Activated naive CD4-positive, alpha-beta T cell treated with anti-CD3 and anti-CD28 coated beads, Interleukin-2, amount 10 ng/mL, durations not matched to agents 7 days and 5 days (primary cell): ENCODE measurements around the gene CANX.

Experiments used
- CTCF ChIA-PET: fragments of 350-600 bp; sonication (Branson Sonifier 250); formaldehyde crosslinking; loops from one replicate; lab custom pipeline; 2021; ENCODE audit warnings: antibody characterized with exemption; lab: Charles Lee
- DNase-seq: peaks from one replicate; pipeline ENCODE4 v3.0.0-alpha.2; 2020
- H3K27ac Mint-ChIP-seq: one replicate; pipeline ENCODE4 v1.8.0; 2021; ENCODE audit warnings: mild to moderate bottlenecking, moderate library complexity, mixed read lengths
- H3K27me3 Mint-ChIP-seq: one replicate; pipeline ENCODE4 v1.8.0; 2021; ENCODE audit warnings: mild to moderate bottlenecking, mixed read lengths
- H3K36me3 Mint-ChIP-seq: one replicate; pipeline ENCODE4 v1.8.0; 2021; ENCODE audit warnings: mixed read lengths
- H3K4me1 Mint-ChIP-seq: one replicate; pipeline ENCODE4 v1.8.0; 2021; ENCODE audit warnings: mixed read lengths
- H3K4me3 Mint-ChIP-seq: one replicate; pipeline ENCODE4 v1.8.0; 2021; ENCODE audit warnings: mild to moderate bottlenecking, moderate library complexity, mixed read lengths
- H3K9me3 Mint-ChIP-seq: one replicate; pipeline ENCODE4 v1.8.0; 2021; ENCODE audit warnings: mixed read lengths

The CANX gene

DNA sequence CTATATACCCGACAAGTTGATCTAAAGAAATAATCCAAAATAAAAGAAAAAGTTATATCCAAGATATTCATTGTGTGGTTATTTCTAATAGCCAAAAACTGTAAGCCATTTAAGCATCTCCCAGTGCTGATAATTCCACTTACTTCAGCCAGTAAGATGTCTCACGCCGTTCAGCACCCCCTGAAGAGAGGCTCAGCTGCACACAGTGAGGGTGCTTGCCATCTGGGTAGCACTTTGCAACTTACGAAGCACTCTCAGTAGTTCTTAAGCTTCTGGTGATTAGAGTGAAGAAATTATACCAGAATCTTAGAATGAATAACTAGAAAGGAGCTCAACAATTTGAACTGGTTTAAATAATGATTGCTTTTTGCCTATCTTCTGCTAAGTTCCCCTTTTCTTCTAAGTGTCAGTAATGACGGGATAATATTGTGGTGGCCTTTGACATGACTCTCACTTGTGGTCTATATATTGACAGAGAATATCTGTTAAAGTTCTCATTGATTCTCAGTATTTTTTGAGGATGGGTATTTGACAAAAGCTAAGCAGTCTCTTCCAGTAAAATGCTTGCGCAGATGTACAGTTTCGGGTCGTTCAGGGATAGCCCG lies 68.8 kb downstream of the CANX start:
- no peaks in the 10 kb centered on the region for H3K27me3 Mint-ChIP-seq
- CTCF ChIA-PET = interaction anchor here (0.9 to 1.2 kb wide), 2 partner anchors 17 to 69 kb away, joined by 3 to 4 read pairs; no protein-coding TSS in a partner anchor
- H3K9me3 Mint-ChIP-seq = no peaks in the 10 kb centered on the region
- H3K4me1 Mint-ChIP-seq = peaks cover 18% of the 10 kb centered on the region
- no peak for DNase-seq
- H3K36me3 Mint-ChIP-seq = peaks cover 40% of the 10 kb centered on the region
- no peak overlapping the region for H3K4me3 Mint-ChIP-seq
- no peak overlapping the region for H3K27ac Mint-ChIP-seq

DNA sequence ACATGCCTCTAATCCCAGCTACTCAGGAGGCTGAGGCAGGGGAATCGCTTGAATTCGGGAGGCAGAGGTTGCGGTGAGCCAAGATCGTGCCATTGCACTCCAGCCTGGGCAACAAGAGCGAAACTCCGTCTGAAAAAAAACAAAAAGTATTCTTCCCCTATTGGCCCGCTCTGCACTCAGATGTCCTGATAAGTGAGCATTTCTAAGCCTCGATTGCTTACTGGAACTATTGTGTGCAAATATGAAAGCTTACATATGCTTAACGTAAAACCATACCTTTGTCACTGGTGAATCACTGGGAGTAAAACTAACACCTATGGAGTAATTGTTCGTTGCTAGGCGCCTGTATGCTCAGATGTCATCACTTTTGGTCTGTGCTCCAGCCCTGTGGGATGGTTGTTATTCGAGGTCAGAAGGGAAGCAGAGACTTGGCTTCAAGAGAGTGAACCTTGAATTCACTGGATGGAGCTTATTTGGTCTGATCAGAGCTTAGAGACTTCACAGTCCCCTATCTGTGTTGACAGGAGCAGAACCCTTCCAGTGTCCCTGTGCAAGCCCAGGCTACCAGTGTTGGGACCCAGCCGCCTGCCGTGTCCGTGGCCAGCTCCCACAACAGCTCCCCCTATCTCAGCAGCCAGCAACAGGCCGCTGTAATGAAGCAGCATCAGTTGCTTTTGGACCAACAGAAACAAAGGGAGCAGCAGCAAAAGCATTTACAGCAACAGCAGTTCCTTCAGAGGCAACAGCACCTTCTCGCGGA lies 69.7 kb downstream of the CANX start:
- CTCF ChIA-PET = no interaction called here
- Mint-ChIP-seq H3K27ac (no peak overlapping the region), H3K27me3 (no peaks in the 10 kb centered on the region), H3K4me3 (no peak overlapping the region), H3K9me3 (no peaks in the 10 kb centered on the region), H3K4me1 (peaks cover 9% of the 10 kb centered on the region), H3K36me3 (peaks cover 44% of the 10 kb centered on the region)
- no peak for DNase-seq

DNA sequence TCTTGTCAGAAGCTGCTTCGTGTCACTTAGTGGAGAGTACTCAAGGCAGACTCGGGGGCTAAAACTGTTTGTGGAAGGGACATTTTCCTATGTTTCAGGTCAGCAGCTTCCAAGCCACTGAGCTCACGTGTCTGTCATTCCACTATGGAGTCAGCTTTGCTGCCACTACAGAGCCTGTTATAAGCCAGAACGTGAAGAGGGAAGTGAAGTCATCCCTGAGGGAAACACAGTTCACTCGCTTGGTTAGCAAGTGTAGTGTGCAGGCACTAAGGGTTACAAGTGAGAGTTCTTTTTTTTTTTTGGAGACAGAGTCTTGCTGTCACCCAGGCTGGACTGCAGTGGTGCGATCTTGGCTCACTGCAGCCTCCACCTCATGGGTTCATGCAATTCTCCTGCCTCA lies 70.5 kb downstream of the CANX start:
- Mint-ChIP-seq H3K36me3 (peaks cover 49% of the 10 kb centered on the region), H3K27ac (no peak overlapping the region), H3K4me1 (peaks cover 6% of the 10 kb centered on the region), H3K27me3 (no peaks in the 10 kb centered on the region), H3K9me3 (no peaks in the 10 kb centered on the region), H3K4me3 (no peak overlapping the region)
- CTCF ChIA-PET = no interaction called here
- DNase-seq = no peak

DNA sequence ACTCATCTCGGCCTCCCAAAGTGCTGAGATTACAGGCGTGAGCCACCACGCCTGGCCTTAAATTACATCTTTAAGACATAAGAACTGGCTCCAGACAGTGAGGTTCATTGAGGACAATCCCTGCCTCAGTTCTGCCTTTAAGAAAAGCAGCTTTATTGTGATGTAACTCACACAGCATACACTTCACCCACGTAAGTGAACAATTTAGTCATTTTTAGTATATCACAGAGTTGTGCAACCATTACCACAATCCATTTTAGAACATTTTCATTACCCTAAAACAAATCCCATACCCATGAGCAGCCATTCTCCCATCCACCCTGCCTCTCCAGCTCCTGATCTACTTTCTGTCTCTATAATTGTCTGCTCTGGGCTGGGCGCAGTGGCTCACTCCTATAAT lies 71.0 kb downstream of the CANX start:
- CTCF ChIA-PET = no interaction called here
- Mint-ChIP-seq H3K4me3 (no peak overlapping the region), H3K27me3 (no peaks in the 10 kb centered on the region), H3K36me3 (peaks cover 52% of the 10 kb centered on the region), H3K9me3 (no peaks in the 10 kb centered on the region), H3K27ac (no peak overlapping the region), H3K4me1 (peaks cover 6% of the 10 kb centered on the region)
- no peak for DNase-seq

DNA sequence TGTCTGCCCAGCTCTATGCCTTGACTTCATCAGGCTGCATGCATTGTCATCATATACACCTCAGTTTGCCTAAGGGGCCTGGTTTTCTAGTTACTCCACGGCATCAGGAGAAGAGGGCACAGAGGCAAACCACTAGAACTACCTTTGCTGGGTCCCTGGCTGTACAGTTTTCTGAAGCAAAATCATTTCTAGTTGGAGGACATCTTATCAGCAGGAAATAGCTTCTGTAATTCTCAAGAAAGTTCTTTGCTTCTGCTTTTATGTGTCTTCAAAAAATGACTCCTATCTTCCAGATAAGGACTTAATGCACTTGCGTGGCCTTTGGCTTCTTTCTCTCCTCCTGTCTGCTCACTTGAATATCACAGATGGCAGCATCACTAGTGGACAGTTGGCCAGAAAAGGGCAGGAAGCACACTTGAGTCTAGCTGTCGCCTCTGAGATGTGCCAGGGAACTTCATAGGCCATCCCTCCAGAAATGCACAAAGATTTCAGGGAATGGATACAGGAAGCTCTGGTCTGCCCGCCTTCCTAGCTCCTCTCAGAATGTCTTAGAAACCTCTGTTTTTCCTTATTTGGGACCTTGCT lies 72.6 kb downstream of the CANX start:
- H3K27ac Mint-ChIP-seq = no peak overlapping the region
- CTCF ChIA-PET = interaction anchor here (2.2 kb wide), 1 partner anchor 9 kb away, joined by 12 read pairs; no protein-coding TSS in a partner anchor

DNA sequence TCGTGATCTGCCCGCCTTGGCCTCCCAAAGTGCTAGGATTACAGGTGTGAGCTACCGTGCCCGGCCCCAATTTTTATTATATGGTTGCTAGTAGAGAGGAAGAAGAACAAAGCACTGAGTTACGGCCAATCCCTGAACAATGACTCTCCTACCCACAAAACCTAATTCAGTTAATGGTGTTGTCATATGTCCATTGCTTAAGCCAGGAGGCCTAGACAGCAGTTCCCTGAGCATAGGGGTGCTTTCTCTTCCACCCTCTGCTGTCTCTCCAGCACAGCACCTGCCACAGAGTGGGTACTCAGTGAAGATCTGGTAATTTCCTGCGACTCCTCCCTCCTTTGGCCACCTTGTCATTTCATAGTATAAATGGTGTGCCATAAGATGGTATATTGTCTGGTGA lies 73.6 kb downstream of the CANX start:
- no peaks in the 10 kb centered on the region for H3K27me3 Mint-ChIP-seq
- H3K36me3 Mint-ChIP-seq = peaks cover 52% of the 10 kb centered on the region
- H3K4me3 Mint-ChIP-seq = no peak overlapping the region
- CTCF ChIA-PET = interaction anchor here (1.7 to 2.2 kb wide), 2 partner anchors 8 to 10 kb away, joined by 4 to 12 read pairs; no protein-coding TSS in a partner anchor
- DNase-seq = no peak
- peak overlapping the region; percentile 42 for H3K27ac Mint-ChIP-seq
- H3K9me3 Mint-ChIP-seq = no peaks in the 10 kb centered on the region
- no peaks in the 10 kb centered on the region for H3K4me1 Mint-ChIP-seq

More for the DNA sequence above, 72.6 kb downstream of the CANX start:
- no peak for DNase-seq
- Mint-ChIP-seq H3K4me1 (no peaks in the 10 kb centered on the region), H3K9me3 (no peaks in the 10 kb centered on the region), H3K4me3 (no peak overlapping the region), H3K36me3 (peaks cover 51% of the 10 kb centered on the region), H3K27me3 (no peaks in the 10 kb centered on the region)

DNA sequence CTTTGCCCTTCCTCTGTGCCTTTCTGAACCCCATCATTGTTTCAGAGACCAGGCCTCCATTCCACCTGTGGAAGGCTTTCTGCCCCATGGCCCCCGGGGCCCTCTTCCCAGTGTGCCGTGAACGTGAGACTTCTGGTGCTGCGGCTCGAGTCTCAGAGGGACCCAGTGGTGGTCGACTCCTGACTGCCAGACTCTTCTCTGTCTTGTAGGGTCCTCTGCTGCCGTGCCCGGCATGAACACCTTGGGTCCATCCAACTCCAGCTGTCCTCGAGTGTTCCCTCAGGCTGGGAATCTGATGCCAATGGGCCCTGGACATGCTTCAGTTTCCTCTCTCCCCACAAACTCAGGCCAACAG lies 74.9 kb downstream of the CANX start:
- Mint-ChIP-seq H3K27ac (no peak overlapping the region), H3K27me3 (no peaks in the 10 kb centered on the region), H3K4me3 (no peak overlapping the region), H3K4me1 (no peaks in the 10 kb centered on the region), H3K36me3 (peaks cover 51% of the 10 kb centered on the region), H3K9me3 (no peaks in the 10 kb centered on the region)
- CTCF ChIA-PET = interaction anchor here (1.7 to 3.6 kb wide), 2 partner anchors 10 to 11 kb away, joined by 4 to 17 read pairs; no protein-coding TSS in a partner anchor
- no peak for DNase-seq

DNA sequence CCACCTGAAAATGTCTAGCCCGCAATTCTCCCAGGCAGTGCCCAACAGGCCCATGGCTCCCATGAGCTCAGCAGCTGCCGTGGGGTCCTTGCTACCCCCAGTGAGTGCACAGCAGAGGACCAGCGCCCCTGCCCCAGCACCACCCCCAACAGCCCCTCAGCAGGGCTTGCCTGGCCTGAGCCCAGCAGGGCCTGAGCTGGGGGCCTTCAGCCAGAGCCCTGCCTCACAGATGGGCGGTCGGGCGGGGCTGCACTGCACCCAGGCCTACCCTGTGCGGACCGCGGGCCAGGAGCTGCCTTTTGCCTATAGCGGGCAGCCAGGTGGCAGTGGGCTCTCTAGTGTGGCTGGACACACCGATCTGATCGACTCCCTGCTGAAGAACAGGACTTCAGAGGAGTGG lies 75.7 kb downstream of the CANX start:
- peaks cover 50% of the 10 kb centered on the region for H3K36me3 Mint-ChIP-seq
- no peaks in the 10 kb centered on the region for H3K4me1 Mint-ChIP-seq
- no peak overlapping the region for H3K27ac Mint-ChIP-seq
- no peaks in the 10 kb centered on the region for H3K9me3 Mint-ChIP-seq
- no peak overlapping the region for H3K4me3 Mint-ChIP-seq
- CTCF ChIA-PET = interaction anchor here (3.6 kb wide), 1 partner anchor 11 kb away, joined by 17 read pairs; no protein-coding TSS in a partner anchor
- no peaks in the 10 kb centered on the region for H3K27me3 Mint-ChIP-seq
- DNase-seq = no peak

DNA sequence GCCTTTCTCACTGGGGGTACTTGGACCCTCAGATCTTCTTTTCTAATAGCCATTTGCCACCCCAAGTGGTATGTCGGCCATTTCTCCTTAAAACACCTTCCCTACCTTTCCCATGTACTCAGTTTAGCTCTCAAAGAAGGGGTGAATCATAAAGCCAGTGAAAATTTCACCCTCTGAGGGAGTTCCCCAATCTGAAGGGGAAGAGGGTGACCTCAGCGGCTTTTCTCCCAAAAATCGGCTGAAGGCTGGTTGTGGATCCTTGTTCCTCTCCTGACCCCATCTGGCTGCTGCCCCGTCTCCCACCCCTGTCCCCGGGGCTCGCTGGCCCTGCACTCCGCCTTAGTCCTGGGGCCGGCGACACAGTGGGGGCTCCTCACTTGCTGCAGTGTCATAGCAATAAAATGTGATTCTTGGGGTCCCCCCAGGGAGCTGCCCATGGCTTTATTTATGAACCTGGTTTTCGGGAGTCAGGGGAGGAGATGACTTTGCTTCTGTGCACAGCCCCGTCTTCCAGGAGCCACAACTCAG lies 77.7 kb downstream of the CANX start:
- H3K36me3 Mint-ChIP-seq = peaks cover 37% of the 10 kb centered on the region
- no peak overlapping the region for H3K27ac Mint-ChIP-seq
- CTCF ChIA-PET = interaction anchor here (2.5 to 3.6 kb wide), 2 partner anchors 14 to 25 kb away, joined by 8 to 17 read pairs; no protein-coding TSS in a partner anchor

DNA sequence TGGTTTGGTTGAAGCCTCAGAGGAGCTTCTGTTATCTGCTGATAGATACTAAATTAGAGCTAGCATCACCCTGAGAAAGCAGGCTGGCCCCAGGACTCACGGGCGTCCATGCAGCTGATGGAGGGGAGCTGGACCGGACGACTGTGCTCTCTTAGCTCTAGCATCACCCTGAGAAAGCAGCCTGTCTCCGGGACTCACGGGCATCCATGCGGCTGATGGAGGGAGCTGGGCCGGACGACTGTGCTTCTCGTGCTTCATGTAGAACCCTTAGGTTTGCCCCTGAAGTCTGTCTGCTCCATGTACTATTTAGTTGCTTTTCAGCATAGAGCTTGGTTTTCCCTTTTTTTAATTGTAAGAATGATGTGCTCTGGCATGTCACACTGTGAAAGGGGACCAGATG lies 78.7 kb downstream of the CANX start:
- Mint-ChIP-seq H3K4me3 (no peak overlapping the region), H3K9me3 (no peaks in the 10 kb centered on the region), H3K27me3 (no peaks in the 10 kb centered on the region), H3K27ac (no peak overlapping the region), H3K36me3 (peaks cover 34% of the 10 kb centered on the region), H3K4me1 (no peaks in the 10 kb centered on the region)
- CTCF ChIA-PET = interaction anchor here (2.5 to 3.6 kb wide), 2 partner anchors 14 to 24 kb away, joined by 8 to 17 read pairs; no protein-coding TSS in a partner anchor
- DNase-seq = no peak

More for the DNA sequence above, 77.7 kb downstream of the CANX start:
- Mint-ChIP-seq H3K4me1 (no peaks in the 10 kb centered on the region), H3K9me3 (no peaks in the 10 kb centered on the region), H3K4me3 (no peak overlapping the region), H3K27me3 (no peaks in the 10 kb centered on the region)
- DNase-seq = no peak

DNA sequence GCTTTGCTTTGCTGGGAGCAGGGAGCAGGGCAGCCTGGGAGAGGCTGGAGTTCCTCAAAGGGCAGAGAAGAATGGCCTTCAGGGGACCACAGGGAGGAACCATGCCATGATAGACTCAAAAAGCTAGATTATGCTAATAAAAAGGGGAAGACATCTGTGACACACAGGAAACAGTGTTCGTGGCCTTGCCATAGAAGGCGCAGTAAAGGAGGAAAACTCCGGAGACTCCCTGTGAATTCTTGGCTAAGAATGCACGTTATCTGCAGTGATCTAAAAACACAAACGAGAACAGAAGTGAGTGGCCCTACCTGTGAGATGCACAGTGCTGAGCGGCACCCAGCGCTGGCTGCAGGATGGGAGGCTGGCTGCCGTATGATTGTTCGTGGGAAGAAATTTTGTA lies 79.1 kb downstream of the CANX start:
- Mint-ChIP-seq H3K9me3 (no peaks in the 10 kb centered on the region), H3K4me3 (no peak overlapping the region), H3K4me1 (no peaks in the 10 kb centered on the region), H3K36me3 (peaks cover 33% of the 10 kb centered on the region), H3K27me3 (no peaks in the 10 kb centered on the region), H3K27ac (no peak overlapping the region)
- DNase-seq = no peak
- CTCF ChIA-PET = interaction anchor here (2.5 kb wide), 1 partner anchor 24 kb away, joined by 8 read pairs; no protein-coding TSS in a partner anchor

DNA sequence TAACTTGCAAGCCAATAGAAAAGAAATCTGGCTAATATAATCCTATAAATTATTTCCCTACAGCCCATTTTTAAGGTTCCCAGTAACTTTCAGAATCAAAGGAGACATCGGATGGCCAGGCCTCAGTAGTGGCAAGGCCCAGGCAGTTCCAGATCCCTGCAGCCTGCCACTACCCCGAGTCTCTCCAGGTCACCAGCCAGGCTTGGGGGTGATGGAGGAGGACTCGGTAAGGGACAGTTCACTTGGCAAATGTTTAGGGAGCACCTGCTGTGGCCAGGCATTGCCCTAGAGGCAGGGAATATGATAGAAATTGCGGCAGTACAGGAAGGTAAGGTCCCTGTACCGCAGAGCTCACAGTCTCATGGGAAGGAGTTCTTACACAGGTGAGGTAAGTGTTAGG lies 79.8 kb downstream of the CANX start:
- no peak for DNase-seq
- CTCF ChIA-PET = interaction anchor here (2.5 kb wide), 1 partner anchor 23 kb away, joined by 8 read pairs; no protein-coding TSS in a partner anchor
- Mint-ChIP-seq H3K4me3 (no peak overlapping the region), H3K9me3 (no peaks in the 10 kb centered on the region), H3K27me3 (no peaks in the 10 kb centered on the region), H3K27ac (no peak overlapping the region), H3K36me3 (peaks cover 27% of the 10 kb centered on the region), H3K4me1 (no peaks in the 10 kb centered on the region)

DNA sequence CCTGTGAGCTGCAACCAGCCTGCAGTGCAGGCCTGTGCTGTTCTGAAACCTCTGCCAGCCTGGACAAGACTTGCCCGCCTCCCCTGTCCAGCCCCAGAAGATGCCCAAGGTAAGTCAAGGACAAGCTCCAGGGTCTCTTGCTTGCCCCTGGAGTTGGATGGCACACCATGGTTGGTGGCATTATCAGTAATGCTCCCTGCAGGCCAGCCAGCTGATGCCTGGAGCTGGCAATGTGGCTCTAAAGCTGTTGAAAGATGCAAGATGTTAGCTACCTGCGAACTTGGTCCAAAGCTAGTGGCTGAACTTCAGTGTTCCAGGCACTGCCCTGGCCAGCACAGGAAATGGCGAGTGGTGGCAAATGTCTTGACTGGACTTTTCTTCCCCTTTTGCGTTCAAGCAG lies 81.1 kb downstream of the CANX start:
- no peaks in the 10 kb centered on the region for H3K4me1 Mint-ChIP-seq
- peaks cover 19% of the 10 kb centered on the region for H3K36me3 Mint-ChIP-seq
- no peaks in the 10 kb centered on the region for H3K27me3 Mint-ChIP-seq
- no peak for DNase-seq
- H3K9me3 Mint-ChIP-seq = no peaks in the 10 kb centered on the region
- CTCF ChIA-PET = interaction anchor here (1.8 kb wide), 1 partner anchor 17 kb away, joined by 6 read pairs; no protein-coding TSS in a partner anchor
- H3K27ac Mint-ChIP-seq = no peak overlapping the region
- H3K4me3 Mint-ChIP-seq = no peak overlapping the region

DNA sequence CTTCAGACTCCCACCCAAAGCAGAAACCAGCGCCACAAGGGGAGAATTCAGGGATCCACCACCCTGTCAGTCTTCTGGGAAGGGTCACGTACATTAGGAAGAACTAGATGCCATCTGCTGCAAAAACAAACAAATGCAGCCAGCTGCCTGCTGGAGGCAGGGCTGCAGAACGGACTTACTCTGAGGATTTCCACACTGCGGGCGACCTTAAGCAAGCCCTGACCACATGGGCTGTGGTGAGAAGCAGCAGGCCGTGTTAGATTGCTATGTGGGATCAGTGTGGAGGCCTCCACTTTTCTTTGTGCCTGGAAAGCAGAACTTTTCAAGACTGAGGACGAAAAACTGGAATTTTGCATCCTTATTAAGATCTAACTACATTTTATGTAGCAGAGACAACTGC lies 81.6 kb downstream of the CANX start:
- CTCF ChIA-PET = interaction anchor here (1.8 kb wide), 1 partner anchor 17 kb away, joined by 6 read pairs; no protein-coding TSS in a partner anchor

More for the DNA sequence above, 81.6 kb downstream of the CANX start:
- no peak for DNase-seq
- H3K27me3 Mint-ChIP-seq = no peaks in the 10 kb centered on the region
- no peaks in the 10 kb centered on the region for H3K9me3 Mint-ChIP-seq
- no peak overlapping the region for H3K4me3 Mint-ChIP-seq
- H3K27ac Mint-ChIP-seq = no peak overlapping the region
- H3K4me1 Mint-ChIP-seq = no peaks in the 10 kb centered on the region
- H3K36me3 Mint-ChIP-seq = peaks cover 19% of the 10 kb centered on the region
